ENCODE data around the gene MED17. TPM values are rescaled to one million over a fixed set of nuclear protein-coding genes. Genes with fewer than 3 reads are reported as not detected.

Gene MED17
- total and polyA plus RNA-seq, 2 of the 13 experiments (the other 11 are each of a cell fraction or from before 2014, with no cell fraction given) = 23.1 to 37.0 TPM

GRCh38 chr11:93741094-93741881 is 42.8 kb upstream of the MED17 start, which contains the start of the genes C11orf54 and TAF1D (continued):
- TF ChIP-seq HOXA7 (CRISPR knock-in tag; IDR thresholded peaks at IDR 0.05) (no peak), ZFY (CRISPR knock-in tag; IDR thresholded peaks at IDR 0.05) (peak; percentile 89), RARG (CRISPR knock-in tag; IDR thresholded peaks at IDR 0.05; ENCODE audit: low read depth) (peak; percentile 75; the same call in 1 of the 2 replicates), RBM22 (optimal IDR thresholded peaks at IDR 0.05; ENCODE audit: low read length) (peak; percentile 95), ZNF737 (CRISPR knock-in tag; IDR thresholded peaks at IDR 0.05; ENCODE audit: borderline replicate concordance) (no peak), KDM2A (CRISPR knock-in tag; IDR thresholded peaks at IDR 0.05; ENCODE audit: borderline replicate concordance, low read depth) (peak; percentile 72), BATF2 (CRISPR knock-in tag; IDR thresholded peaks at IDR 0.05) (no peak), ZNF891 (CRISPR knock-in tag; IDR thresholded peaks at IDR 0.05) (peak; percentile 66; the same call in 1 of the 2 replicates), ZNF747 (CRISPR knock-in tag; IDR thresholded peaks at IDR 0.05; ENCODE audit: borderline replicate concordance) (peak; percentile 53; the same call in 1 of the 2 replicates), ZNF382 (CRISPR knock-in tag; IDR thresholded peaks at IDR 0.05; ENCODE audit: borderline replicate concordance) (no peak), FOSL2 (CRISPR knock-in tag; IDR thresholded peaks at IDR 0.05) (peak; percentile 22; the same call in 1 of the 2 replicates), ETV5 (CRISPR knock-in tag; IDR thresholded peaks at IDR 0.05; ENCODE audit: borderline replicate concordance) (peak; percentile 70), TSC22D2 (CRISPR knock-in tag; IDR thresholded peaks at IDR 0.05; ENCODE audit: borderline replicate concordance) (peak; percentile 67; the same call in 1 of the 2 replicates), HOXA9 (CRISPR knock-in tag; IDR thresholded peaks at IDR 0.05; ENCODE audit: borderline replicate concordance) (no peak), GABPA (IDR thresholded peaks at IDR 0.05; ENCODE audit: low read depth, low read length) (peak; percentile 51), GABPA (CRISPR knock-in tag; IDR thresholded peaks at IDR 0.05; ENCODE audit: low read depth) (peak; percentile 89), ZNF124 (CRISPR knock-in tag; IDR thresholded peaks at IDR 0.05) (peak; percentile 68), GATA4 (IDR thresholded peaks at IDR 0.05; ENCODE audit: borderline replicate concordance, low read depth) (peak; percentile 86), HMGXB3 (CRISPR knock-in tag; IDR thresholded peaks at IDR 0.05; ENCODE audit: borderline replicate concordance) (peak; percentile 51; the same call in 1 of the 2 replicates), PTBP1 (IDR thresholded peaks at IDR 0.05; ENCODE audit: low read depth, low read length, poor library complexity, severe bottlenecking) (peak; percentile 48), CBX2 (IDR thresholded peaks at IDR 0.05; ENCODE audit: low read depth, low read length) (no peak), CBX2 (CRISPR knock-in tag; IDR thresholded peaks at IDR 0.05; ENCODE audit: low read depth) (no peak), AGO2 (optimal IDR thresholded peaks at IDR 0.05; ENCODE audit: low read depth, low read length) (peak; percentile 99), ZNF704 (CRISPR knock-in tag; IDR thresholded peaks at IDR 0.05; ENCODE audit: borderline replicate concordance) (0 out of 2 replicates have a peak, but pooled peaks have one; percentile 41)

All from HepG2 (cell line).